Measurements from ENCODE around the gene DCAF5. TPM values are rescaled to one million over a fixed set of nuclear protein-coding genes. Genes with fewer than 3 reads are reported as not detected.
A peak's percentile ranks its signal among the peaks of the same experiment; 100 is the strongest.
"Not testable (repeated sequence)": the region's sequence is repeated elsewhere in the genome, so short reads cannot be mapped to it uniquely, and the experiment has no call there.

The DCAF5 gene
- total RNA-seq, 1 donor, result 32.3 TPM

DNA sequence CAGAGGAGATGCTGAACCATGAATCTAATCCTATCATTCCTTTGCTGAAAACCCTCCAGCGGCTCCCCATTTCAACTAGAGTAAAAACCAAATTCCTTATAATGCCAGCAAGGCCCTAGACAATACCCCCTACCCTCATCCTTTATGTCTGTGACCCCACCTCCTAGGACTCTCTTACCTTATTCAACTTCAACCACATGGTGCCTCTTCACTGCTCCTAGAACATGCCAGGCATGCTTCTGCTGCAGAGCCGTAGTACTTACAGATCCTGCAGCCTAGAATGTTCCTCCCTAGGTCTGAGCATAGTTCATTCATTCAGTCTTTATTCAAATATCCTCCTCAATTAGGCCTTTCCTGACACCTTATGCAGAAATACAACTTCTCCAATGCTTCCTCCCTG, 54.9 kb downstream of the DCAF5 start:
- no peak for DNase-seq (ENCODE audit: low read depth in 2 of 3, low spot score in 2 of 3)

- no peak for DNase-seq (ENCODE audit: low read depth in 2 of 3, low spot score in 2 of 3)
These were observed 56.0 kb downstream of the DCAF5 start for GRCh38 chr14:69096781-69097475.

DNA sequence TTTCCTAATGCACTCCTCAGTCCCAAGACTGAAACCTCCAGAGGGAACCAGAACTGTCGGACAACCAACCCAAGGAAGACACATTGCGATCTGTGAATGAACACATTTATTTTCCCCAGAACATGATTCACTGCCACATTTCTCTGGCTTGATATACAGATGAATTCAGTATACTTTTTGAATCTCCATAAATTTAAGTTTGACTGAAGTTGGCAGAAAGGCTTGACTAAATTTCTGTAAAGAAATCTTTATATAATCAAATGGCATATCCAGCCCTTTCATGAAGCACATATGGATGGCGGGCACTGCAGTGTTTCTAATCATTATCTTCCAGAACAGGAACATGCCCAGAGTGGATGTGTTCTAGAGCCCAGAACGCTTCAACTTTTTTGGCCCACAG, 56.7 kb downstream of the DCAF5 start:
- no peak for DNase-seq (ENCODE audit: low read depth in 2 of 3, low spot score in 2 of 3)

- no peak for DNase-seq (ENCODE audit: low read depth in 2 of 3, low spot score in 2 of 3)
These were observed 58.4 kb downstream of the DCAF5 start for GRCh38 chr14:69094481-69094880.

GRCh38 chr14:69093631-69094421, 59.1 kb downstream of the DCAF5 start:
- peak in 1 of 3 donors; percentile 33 for DNase-seq (ENCODE audit: low read depth in 2 of 3, low spot score in 2 of 3)

GRCh38 chr14:69092840-69093422, 60.0 kb downstream of the DCAF5 start:
- no peak for DNase-seq (ENCODE audit: low read depth in 2 of 3, low spot score in 2 of 3)

DNA sequence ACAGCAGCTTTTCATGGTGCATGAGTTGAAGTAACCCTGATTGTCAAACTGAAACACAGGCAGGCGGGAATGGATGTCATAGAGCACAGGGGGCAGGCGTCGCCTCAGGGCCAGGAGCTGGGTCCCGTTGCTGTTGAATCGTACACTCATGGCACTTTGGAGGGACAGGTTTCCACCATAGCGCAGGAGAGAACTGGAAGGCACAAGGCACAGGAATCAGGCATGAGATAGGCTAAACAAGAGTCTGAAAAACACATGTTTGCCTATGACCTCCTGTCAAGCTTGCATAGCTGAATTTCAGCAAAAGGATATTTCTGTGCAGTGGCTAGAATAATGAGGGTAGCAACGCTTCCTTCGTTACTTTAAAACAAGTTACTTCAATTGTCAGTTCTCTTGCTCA, 61.2 kb downstream of the DCAF5 start:
- DNase-seq (ENCODE audit: low read depth in 2 of 3, low spot score in 2 of 3), result no peak

DNA sequence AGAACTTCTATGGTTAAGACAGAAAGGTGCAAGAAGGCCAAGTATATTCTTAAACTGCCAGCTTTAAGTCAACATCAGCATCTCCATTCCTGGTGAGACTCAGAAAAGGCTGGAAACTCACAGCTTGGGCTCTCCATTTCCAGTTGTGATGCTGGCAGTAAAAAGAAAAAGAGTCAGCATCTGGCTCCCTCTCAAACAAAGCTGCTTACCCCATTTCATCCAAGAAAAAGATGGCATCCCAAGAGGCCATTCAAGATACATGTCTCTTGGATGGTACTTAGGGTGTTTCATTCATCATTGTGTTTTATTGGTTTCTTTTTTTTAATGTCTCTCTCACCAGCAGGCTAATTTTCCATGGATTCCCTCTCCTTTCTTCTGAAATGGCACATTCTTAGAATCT, 61.9 kb downstream of the DCAF5 start:
- DNase-seq (ENCODE audit: low read depth in 2 of 3, low spot score in 2 of 3), result no peak

- peak in 1 of 3 donors; percentile 58 for DNase-seq (ENCODE audit: low read depth in 2 of 3, low spot score in 2 of 3)
These were observed 62.6 kb downstream of the DCAF5 start for GRCh38 chr14:69090187-69090789.

DNA sequence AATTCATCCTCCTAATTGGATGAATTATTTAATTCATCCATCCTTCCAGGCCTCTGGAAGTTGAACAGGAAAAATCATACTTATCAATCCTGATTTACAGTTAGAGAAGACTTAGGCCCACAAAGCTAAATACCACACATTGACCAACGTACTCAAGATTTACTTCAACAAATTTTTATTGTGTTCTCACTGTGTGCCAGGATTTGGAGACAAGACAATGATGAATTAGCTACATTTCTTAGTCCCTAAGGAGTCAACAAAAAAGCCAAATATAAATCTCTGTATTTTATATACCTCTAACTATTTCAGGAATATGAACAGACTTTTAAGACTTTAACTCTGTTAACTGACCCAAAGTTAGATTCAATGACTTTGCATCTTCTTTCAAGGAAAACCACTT, 63.9 kb downstream of the DCAF5 start:
- no peak for DNase-seq (ENCODE audit: low read depth in 2 of 3, low spot score in 2 of 3)

- DNase-seq (ENCODE audit: low read depth in 2 of 3, low spot score in 2 of 3), result no peak
These were observed 64.3 kb downstream of the DCAF5 start for GRCh38 chr14:69088586-69088985.

DNA sequence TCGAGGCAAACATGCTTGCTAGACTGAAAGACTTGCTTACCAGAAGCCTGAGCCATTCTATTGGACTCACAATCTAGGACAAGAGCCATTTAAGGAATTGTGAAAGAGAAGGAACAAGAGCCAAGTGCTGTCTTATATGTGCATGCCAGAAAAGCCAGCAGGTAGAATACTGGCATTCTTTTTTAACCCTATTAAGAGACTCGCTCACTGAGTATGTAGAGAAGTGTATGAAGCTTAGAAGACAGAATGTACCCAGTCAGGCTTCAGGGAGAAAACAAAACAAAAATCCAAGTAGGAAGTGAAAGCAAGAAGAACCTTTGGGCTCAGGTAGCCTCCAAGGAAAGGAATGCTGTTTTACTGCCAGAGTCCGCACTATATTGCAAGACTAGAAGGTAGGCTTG, 65.9 kb downstream of the DCAF5 start:
- DNase-seq (ENCODE audit: low read depth in 2 of 3, low spot score in 2 of 3), result no peak

GRCh38 chr14:69086537-69086936, 66.4 kb downstream of the DCAF5 start:
- no peak for DNase-seq (ENCODE audit: low read depth in 2 of 3, low spot score in 2 of 3)

GRCh38 chr14:69084023-69084422, 68.9 kb downstream of the DCAF5 start:
- DNase-seq (ENCODE audit: low read depth in 2 of 3, low spot score in 2 of 3), result no peak

GRCh38 chr14:69083181-69083580, 69.7 kb downstream of the DCAF5 start:
- no peak for DNase-seq (ENCODE audit: low read depth in 2 of 3, low spot score in 2 of 3)

- no peak for DNase-seq (ENCODE audit: low read depth in 2 of 3, low spot score in 2 of 3)
These were observed 71.6 kb downstream of the DCAF5 start for GRCh38 chr14:69081271-69081670.

- peak in 1 of 3 donors; percentile 21 for DNase-seq (ENCODE audit: low read depth in 2 of 3, low spot score in 2 of 3)
These were observed 73.2 kb downstream of the DCAF5 start for GRCh38 chr14:69079747-69080146.

DNA sequence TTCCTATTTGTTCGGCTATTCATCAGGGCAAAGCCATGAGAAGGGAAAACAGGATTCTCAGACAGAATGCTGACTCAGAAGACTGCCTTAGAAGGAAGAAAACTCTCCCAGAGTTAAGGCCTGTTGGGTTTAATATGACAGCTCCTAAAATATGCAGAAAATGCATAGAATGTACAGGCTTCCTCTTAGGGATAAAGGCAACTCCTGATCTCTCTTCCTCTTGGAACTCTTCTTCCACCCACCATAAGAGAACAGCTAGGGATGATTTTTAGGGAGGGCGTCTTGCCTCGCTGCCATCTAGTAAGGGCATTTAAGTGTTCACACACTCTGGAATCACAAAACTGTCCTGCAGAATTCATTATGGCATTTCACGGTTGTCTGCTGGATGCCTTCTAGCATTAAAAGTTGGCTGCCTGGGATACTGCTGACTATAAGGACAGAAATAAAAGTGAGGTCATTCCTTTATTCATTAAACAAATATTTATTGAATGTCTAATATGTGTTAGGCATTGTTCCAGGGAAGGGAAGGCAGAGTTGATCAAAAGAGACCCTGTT, 73.7 kb downstream of the DCAF5 start:
- no peak for DNase-seq (ENCODE audit: low read depth in 2 of 3, low spot score in 2 of 3)

GRCh38 chr14:69077841-69078240, 75.1 kb downstream of the DCAF5 start:
- no peak for DNase-seq (ENCODE audit: low read depth in 2 of 3, low spot score in 2 of 3)

DNA sequence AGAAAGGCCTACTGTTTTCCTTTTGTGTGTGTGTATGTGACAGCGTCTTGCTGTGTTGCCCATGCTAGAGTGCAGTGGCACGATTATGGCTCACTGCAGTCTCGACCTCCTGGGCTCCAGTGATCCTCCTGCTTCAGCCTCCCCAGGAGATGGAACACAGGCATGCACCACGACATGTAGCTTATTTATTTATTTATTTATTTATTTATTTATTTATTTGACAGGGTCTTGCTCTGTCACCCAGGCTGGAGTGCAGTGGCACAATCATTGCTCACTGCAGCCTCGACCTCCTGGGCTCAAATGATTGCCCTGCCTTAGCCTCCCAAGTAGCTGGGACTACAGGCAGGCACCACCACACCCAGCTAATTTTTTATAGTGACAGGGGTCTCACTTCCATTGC, 75.7 kb downstream of the DCAF5 start:
- not testable (repeated sequence) for DNase-seq (ENCODE audit: low read depth in 2 of 3, low spot score in 2 of 3)

DNA sequence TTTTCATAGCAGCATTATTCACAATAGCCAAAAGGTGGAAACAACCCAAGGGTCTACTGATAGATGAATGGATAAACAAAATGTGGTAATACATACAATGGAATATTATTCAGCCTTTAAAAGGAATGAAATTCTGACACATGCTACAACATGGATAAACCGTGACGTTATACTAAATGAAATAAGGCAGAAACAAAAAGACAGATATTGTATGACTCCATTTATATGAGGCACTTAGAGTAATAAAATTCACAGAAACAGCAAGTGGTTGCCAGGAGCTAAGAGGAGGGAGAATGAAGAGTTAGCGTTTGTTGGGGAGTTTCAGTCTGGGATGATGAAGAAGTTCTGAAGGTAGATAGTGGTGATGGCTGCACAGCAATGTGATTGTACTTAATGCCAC, 76.6 kb downstream of the DCAF5 start:
- no peak for DNase-seq (ENCODE audit: low read depth in 2 of 3, low spot score in 2 of 3)

All from hematopoietic multipotent progenitor cell (in vitro differentiated cells).